K562 (cell line): Measurements from ENCODE around the gene SUCLG1. TPM values are rescaled to one million over a fixed set of nuclear protein-coding genes. Genes with fewer than 3 reads are reported as not detected.

Source experiments
- ATAC-seq: fragments of 200-7000 bp; cut with Tn5 transposase; 3 replicates; pipeline ENCODE4 v1.9.1; 2020; ENCODE audit warnings: moderate library complexity
- BruUV-seq: library from RNA; stranded (reverse); fragments of 400-500 nt; replicated peaks from 2 replicates; lab custom pipeline; 2021; lab: Mats Ljungman, UMichigan
- CTCF ChIA-PET: fragments of 300-600 bp; formaldehyde crosslinking; extraction: SDS; loops from one replicate; lab custom pipeline; 2021; ENCODE audit warnings: low intra/inter-chr PET ratio; lab: Yijun Ruan, JAX
- POLR2A ChIA-PET: fragments of 300-600, 350-650 bp; sonication (Branson Sonifier 250); formaldehyde crosslinking; extraction: SDS; loops from one replicate; lab custom pipeline; 2021; ENCODE audit warnings: antibody characterized with exemption, inconsistent platforms; lab: Yijun Ruan, JAX
- DNase-seq, 4 experiments: peaks; one replicate each; pipeline versions ENCODE4 v3.0.0 to v3.0.0-alpha.2; 2011 to 2018; ENCODE audit warnings: low spot score in 3 of 4, mixed read lengths in 3 of 4; ENCODE audit errors: extremely low read depth in 1 of 4
- FAIRE-seq: peaks from 2 replicates; lab custom pipeline; 2011; peaks lifted over from hg19 to GRCh38; lab: Jason Lieb, UNC
- H2AFZ ChIP-seq: 2 replicates; pipeline ENCODE4 v1.6.0; 2011; ENCODE audit warnings: low read depth, low read length, control low read depth, inconsistent platforms
- H3K27ac ChIP-seq: fragments of 200-600 bp; 3 replicates; pipeline ENCODE4 v1.8.0; 2011; ENCODE audit warnings: low read depth, mild to moderate bottlenecking, control low read depth, inconsistent platforms, low read length, moderate library complexity, mixed read lengths; ENCODE audit errors: extremely low read depth
- H3K27me3 ChIP-seq, 2 experiments: fragments of 300-600 bp in 1 of 2; 2 replicates in 1 of 2; 3 replicates in 1 of 2; pipeline versions ENCODE4 v1.6.0 to v1.8.0; 2011; ENCODE audit warnings: inconsistent platforms in 2 of 2, low read length in 2 of 2, mild to moderate bottlenecking in 1 of 2, mixed read lengths in 1 of 2, moderate library complexity in 1 of 2; ENCODE audit not compliant: control insufficient read depth in 2 of 2, insufficient read depth in 2 of 2
- H3K36me3 ChIP-seq: fragments of 300-600 bp; 3 replicates; pipeline ENCODE4 v1.8.0; 2011; ENCODE audit warnings: mild to moderate bottlenecking, low read length, inconsistent platforms; ENCODE audit not compliant: control insufficient read depth, insufficient read depth
- H3K4me1 ChIP-seq, 2 experiments: fragments of 200-600 bp in 1 of 2; replicated peaks in 1 of 2; 2 replicates in 1 of 2; 3 replicates in 1 of 2; pipeline versions ENCODE4 v1.5.1 to v1.8.0; 2011; ENCODE audit warnings: inconsistent platforms in 2 of 2, low read length in 2 of 2, mild to moderate bottlenecking in 1 of 2, mixed read lengths in 1 of 2, moderate library complexity in 1 of 2; ENCODE audit not compliant: control insufficient read depth in 2 of 2, insufficient read depth in 2 of 2
- H3K4me2 ChIP-seq: 2 replicates; pipeline ENCODE4 v1.6.1; 2011; ENCODE audit warnings: low read length, control low read depth, inconsistent platforms, mixed read lengths; ENCODE audit not compliant: insufficient read depth
- H3K4me3 ChIP-seq: fragments of 200-600 bp; sonication (generic), shearing (Covaris generic); 2 replicates; pipeline ENCODE4 v1.5.1; 2016; ENCODE audit warnings: control low read depth, inconsistent platforms
- H3K79me2 ChIP-seq: fragments of 200-600 bp; 3 replicates; pipeline ENCODE4 v1.8.0; 2011; ENCODE audit warnings: low read length, inconsistent platforms; ENCODE audit not compliant: control insufficient read depth, insufficient read depth
- H3K9ac ChIP-seq, 2 experiments: 2 replicates each; pipeline versions ENCODE4 v1.6.0 to v1.6.1; 2011; ENCODE audit warnings: low read depth in 2 of 2, low read length in 2 of 2, control low read depth in 1 of 2, inconsistent platforms in 1 of 2, mild to moderate bottlenecking in 1 of 2, mixed read lengths in 1 of 2; ENCODE audit not compliant: insufficient read depth in 1 of 2
- H3K9me1 ChIP-seq: one replicate; pipeline ENCODE4 v1.6.0; 2011; ENCODE audit warnings: inconsistent platforms, mild to moderate bottlenecking, low read length, moderate library complexity; ENCODE audit not compliant: control insufficient read depth, insufficient read depth
- H3K9me3 ChIP-seq: replicated peaks from 2 replicates; pipeline ENCODE4 v1.5.1; 2011; ENCODE audit warnings: low read depth, low read length, inconsistent platforms; ENCODE audit not compliant: control insufficient read depth, insufficient read depth
- H4K20me1 ChIP-seq: replicated peaks from 2 replicates; pipeline ENCODE4 v1.6.1; 2011; ENCODE audit warnings: low read length, inconsistent platforms, mixed read lengths; ENCODE audit not compliant: control insufficient read depth, insufficient read depth
- DDX20 ChIP-seq: fragments of 450-650 bp; IDR thresholded peaks from 2 replicates; pipeline ENCODE4 v1.6.1; 2016; ENCODE audit warnings: missing genetic modification characterization, low read depth, mild to moderate bottlenecking, missing compliant biosample characterization, moderate library complexity
- HDAC1 ChIP-seq, 2 experiments: fragments of 450-650 bp; IDR thresholded peaks; 2 replicates each; pipeline ENCODE4 v1.6.1; 2016 to 2017; ENCODE audit warnings: inconsistent platforms in 1 of 2, mild to moderate bottlenecking in 1 of 2, moderate library complexity in 1 of 2
- MCM5 ChIP-seq: fragments of 450-650 bp; IDR thresholded peaks from 2 replicates; pipeline ENCODE4 v1.6.1; 2016; ENCODE audit warnings: low read depth
- MTA2 ChIP-seq: fragments of 450-650 bp; IDR thresholded peaks from 2 replicates; pipeline ENCODE4 v1.6.1; 2016; ENCODE audit warnings: low read depth
- MTA3 ChIP-seq: fragments of 450-650 bp; formaldehyde crosslinking; IDR thresholded peaks from 2 replicates; pipeline ENCODE4 v1.6.1; 2017; ENCODE audit warnings: mild to moderate bottlenecking, borderline replicate concordance
- POLR2G ChIP-seq: fragments of 200-400 bp; formaldehyde crosslinking; IDR thresholded peaks from 2 replicates; pipeline ENCODE4 v1.6.1; 2017; ENCODE audit warnings: low read depth, mild to moderate bottlenecking, antibody characterized with exemption, low read length, moderate library complexity
- RFX7 ChIP-seq: fragments of 250-450 bp; sonication (Bioruptor Pico); IDR thresholded peaks from 2 replicates; pipeline ENCODE4 v1.5.1; 2021; ENCODE audit warnings: mild to moderate bottlenecking
- XRCC5 ChIP-seq: fragments of 200-400 bp; formaldehyde crosslinking; IDR thresholded peaks from 2 replicates; pipeline ENCODE4 v1.6.1; 2017; ENCODE audit warnings: low read depth, mild to moderate bottlenecking, low read length
- ZBTB1 ChIP-seq: sonication (generic); formaldehyde crosslinking; IDR thresholded peaks from 2 replicates; pipeline ENCODE4 v1.8.1; 2023; ENCODE audit warnings: missing genetic modification reagents, low read depth, mild to moderate bottlenecking, borderline replicate concordance
- ZBTB7A ChIP-seq: IDR thresholded peaks from 2 replicates; pipeline ENCODE4 v1.6.1; 2011; ENCODE audit warnings: low read depth, mild to moderate bottlenecking, low read length, moderate library complexity, borderline replicate concordance; ENCODE audit not compliant: control insufficient read depth
- ZFP36 ChIP-seq: fragments of 150-350 bp; IDR thresholded peaks from 2 replicates; pipeline ENCODE4 v1.6.1; 2018; ENCODE audit warnings: low read length, low read depth; ENCODE audit not compliant: partially characterized antibody
- ZNF12 ChIP-seq: sonication (generic); formaldehyde crosslinking; IDR thresholded peaks from 2 replicates; pipeline ENCODE4 v1.4.0; 2020; ENCODE audit warnings: mild to moderate bottlenecking, missing genetic modification reagents
- ZNF124 ChIP-seq: sonication (generic); formaldehyde crosslinking; IDR thresholded peaks from 2 replicates; pipeline ENCODE4 v1.8.1; 2022; ENCODE audit warnings: missing genetic modification reagents
- ZNF41 ChIP-seq: fragments of 250-450 bp; sonication (Bioruptor Pico); conservative IDR thresholded peaks from 2 replicates; pipeline ENCODE4 v1.4.0; 2020; ENCODE audit warnings: mild to moderate bottlenecking
- WGBS: fragments of 100-300 bp; shearing (Covaris generic); methylation state at CpG from one replicate; pipeline ENCODE4 v1.1.6; 2016; ENCODE audit warnings: low coverage, mixed read lengths; ENCODE audit not compliant: insufficient coverage; ENCODE audit errors: missing lambda C conversion rate; 5-methylcytosine and 5-hydroxymethylcytosine counted together
- in situ Hi-C: fragments of 300-500 bp; cut with MboI; formaldehyde crosslinking; loops from 4 replicates; pipeline ENCODE4 v1.15.0; 2018; ENCODE audit warnings: inconsistent platforms, mixed read lengths
- intact Hi-C: fragments of 100-400 bp; cut with micrococcal nuclease; formaldehyde crosslinking; loops from 2 replicates; pipeline ENCODE4 v1.14.2; 2022
- polyA plus RNA-seq, 8 experiments: library from polyadenylated mRNA; depleted of rRNA in 4 of 8; stranded (reverse) in 5 of 8; unstranded in 3 of 8; fragments of >200 nt; fragmentation: Nextera tagmentation in 2 of 8; fragmentation: Illumina TruSeq in 1 of 8; extraction: Ambion mirVana in 2 of 8; extraction: Trizol in 1 of 8; gene quantifications; 2 replicates each; pipeline versions ENCODE4 v1.2.1 to v1.2.3, GENCODE V29; 2011 to 2014; ENCODE audit warnings: inconsistent platforms in 1 of 8, missing spikeins in 1 of 8
- total RNA-seq, 7 experiments: library from RNA; depleted of rRNA in 6 of 7; stranded (reverse); fragments of >200 nt in 6 of 7; fragmentation: Illumina TruSeq in 2 of 7; extraction: Trizol in 2 of 7; gene quantifications; 2 replicates each; pipeline versions ENCODE4 v1.2.1 to v1.2.3, GENCODE V29; 2011 to 2021; ENCODE audit warnings: low replicate concordance in 1 of 7
- TF ChIP-seq, protein P1 (sequence below): fragments of 450-650 bp; conservative IDR thresholded peaks from 2 replicates; pipeline ENCODE4 v1.6.1; 2016; ENCODE audit warnings: missing genetic modification characterization, low read depth, mild to moderate bottlenecking, missing compliant biosample characterization, moderate library complexity
- TF ChIP-seq, protein P2 (sequence below): IDR thresholded peaks from 2 replicates; pipeline ENCODE4 v1.6.1; 2016; ENCODE audit warnings: missing genetic modification characterization, missing compliant biosample characterization
- TF ChIP-seq, protein P3 (sequence below): fragments of 250-450 bp; sonication (Bioruptor Pico); IDR thresholded peaks from 2 replicates; pipeline ENCODE4 v1.5.1; 2021; ENCODE audit warnings: mild to moderate bottlenecking
- TF ChIP-seq, protein P4 (sequence below): sonication (generic); formaldehyde crosslinking; IDR thresholded peaks from 2 replicates; pipeline ENCODE4 v1.8.0; 2022; ENCODE audit warnings: mild to moderate bottlenecking, missing genetic modification reagents

The SUCLG1 gene
- total and polyA plus RNA-seq, 9 of the 15 experiments (the other 6 are each of a cell fraction or from before 2014, with no cell fraction given): 90.5 to 325 (median 115) TPM

DNA sequence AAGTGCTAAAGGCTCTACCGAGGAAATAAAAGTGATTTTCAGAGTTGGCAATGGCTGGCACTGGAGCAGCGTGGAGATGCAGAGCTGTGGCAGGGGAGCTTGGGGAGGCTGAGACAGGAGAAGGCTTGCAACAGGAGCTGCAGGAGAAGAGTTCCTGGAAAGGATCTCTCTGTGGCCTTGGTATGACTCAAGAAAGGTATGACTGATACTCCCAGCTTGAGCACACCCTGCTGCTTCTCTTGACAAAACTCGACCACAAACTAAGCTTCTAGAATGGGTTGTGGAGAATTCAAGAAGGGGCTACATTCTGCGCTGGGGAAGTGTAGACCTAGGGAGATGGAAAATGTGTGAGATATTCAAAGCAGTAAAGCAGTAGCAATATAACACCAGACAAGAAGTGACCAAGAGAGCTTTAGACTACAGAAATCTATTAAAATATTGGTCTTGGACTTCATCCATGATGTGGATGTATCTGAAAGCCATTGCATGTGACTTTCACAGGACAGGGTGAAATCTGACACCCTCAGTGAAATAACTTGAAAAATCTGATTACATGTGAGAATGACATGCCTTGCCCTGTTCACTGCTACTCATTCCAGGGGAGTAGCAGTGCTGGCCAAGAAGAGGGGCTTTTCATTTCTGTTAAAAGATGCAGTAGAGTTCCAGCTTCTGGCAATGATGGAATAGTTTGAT lies 41.5 kb downstream of the SUCLG1 start:
- Histone ChIP-seq H3K79me2 (no peaks in the 10 kb centered on the region), H3K4me3 (no peak overlapping the region), H3K27me3 (no peaks in the 10 kb centered on the region; a peak in 1 of 5 replicates), H2AFZ (no peak overlapping the region), H4K20me1 (no peaks in the 10 kb centered on the region), H3K9ac (no peak overlapping the region), H3K9me3 (no peaks in the 10 kb centered on the region), H3K9me1 (no peaks in the 10 kb centered on the region), H3K36me3 (peaks cover 1% of the 10 kb centered on the region; the same call in 1 of the 3 replicates), H3K4me1 (no peaks in the 10 kb centered on the region), H3K4me2 (no peak overlapping the region), H3K27ac (no peak overlapping the region)
- in situ Hi-C loops (no loop called here), intact Hi-C loops (no loop called here)
- ChIA-PET CTCF (no interaction called here), POLR2A (no interaction called here)
- WGBS: 4% methylated on average over 4 of the region's 4 CpGs
- no peak for FAIRE-seq
- no peak for ATAC-seq
- BruUV-seq: no TSS peak
- no peak for DNase-seq
- TF ChIP-seq ZFP36 (no peak), DDX20 (tag) (no peak), MTA3 (no peak), ZNF12 (no peak), HDAC1 (IDR thresholded peaks at IDR 0.05) (no peak), ZNF41 (no peak), ZNF124 (no peak), ZBTB1 (CRISPR knock-in tag) (no peak), MTA2 (no peak), MCM5 (no peak), RFX7 (CRISPR knock-in tag) (no peak), XRCC5 (no peak), POLR2G (no peak), ZBTB7A (no peak)
- TF ChIP-seq, protein P1, sequence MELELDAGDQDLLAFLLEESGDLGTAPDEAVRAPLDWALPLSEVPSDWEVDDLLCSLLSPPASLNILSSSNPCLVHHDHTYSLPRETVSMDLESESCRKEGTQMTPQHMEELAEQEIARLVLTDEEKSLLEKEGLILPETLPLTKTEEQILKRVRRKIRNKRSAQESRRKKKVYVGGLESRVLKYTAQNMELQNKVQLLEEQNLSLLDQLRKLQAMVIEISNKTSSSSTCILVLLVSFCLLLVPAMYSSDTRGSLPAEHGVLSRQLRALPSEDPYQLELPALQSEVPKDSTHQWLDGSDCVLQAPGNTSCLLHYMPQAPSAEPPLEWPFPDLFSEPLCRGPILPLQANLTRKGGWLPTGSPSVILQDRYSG: no peak
- TF ChIP-seq, protein P2, sequence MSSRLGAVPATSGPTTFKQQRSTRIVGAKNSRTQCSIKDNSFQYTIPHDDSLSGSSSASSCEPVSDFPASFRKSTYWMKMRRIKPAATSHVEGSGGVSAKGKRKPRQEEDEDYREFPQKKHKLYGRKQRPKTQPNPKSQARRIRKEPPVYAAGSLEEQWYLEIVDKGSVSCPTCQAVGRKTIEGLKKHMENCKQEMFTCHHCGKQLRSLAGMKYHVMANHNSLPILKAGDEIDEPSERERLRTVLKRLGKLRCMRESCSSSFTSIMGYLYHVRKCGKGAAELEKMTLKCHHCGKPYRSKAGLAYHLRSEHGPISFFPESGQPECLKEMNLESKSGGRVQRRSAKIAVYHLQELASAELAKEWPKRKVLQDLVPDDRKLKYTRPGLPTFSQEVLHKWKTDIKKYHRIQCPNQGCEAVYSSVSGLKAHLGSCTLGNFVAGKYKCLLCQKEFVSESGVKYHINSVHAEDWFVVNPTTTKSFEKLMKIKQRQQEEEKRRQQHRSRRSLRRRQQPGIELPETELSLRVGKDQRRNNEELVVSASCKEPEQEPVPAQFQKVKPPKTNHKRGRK (tag): no peak
- TF ChIP-seq, protein P3, sequence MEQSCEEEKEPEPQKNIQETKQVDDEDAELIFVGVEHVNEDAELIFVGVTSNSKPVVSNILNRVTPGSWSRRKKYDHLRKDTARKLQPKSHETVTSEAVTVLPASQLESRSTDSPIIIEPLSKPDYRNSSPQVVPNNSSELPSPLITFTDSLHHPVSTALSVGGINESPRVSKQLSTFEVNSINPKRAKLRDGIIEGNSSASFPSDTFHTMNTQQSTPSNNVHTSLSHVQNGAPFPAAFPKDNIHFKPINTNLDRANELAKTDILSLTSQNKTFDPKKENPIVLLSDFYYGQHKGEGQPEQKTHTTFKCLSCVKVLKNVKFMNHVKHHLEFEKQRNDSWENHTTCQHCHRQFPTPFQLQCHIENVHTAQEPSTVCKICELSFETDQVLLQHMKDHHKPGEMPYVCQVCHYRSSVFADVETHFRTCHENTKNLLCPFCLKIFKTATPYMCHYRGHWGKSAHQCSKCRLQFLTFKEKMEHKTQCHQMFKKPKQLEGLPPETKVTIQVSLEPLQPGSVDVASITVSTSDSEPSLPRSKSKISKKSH (CRISPR knock-in tag): no peak
- TF ChIP-seq, protein P4, sequence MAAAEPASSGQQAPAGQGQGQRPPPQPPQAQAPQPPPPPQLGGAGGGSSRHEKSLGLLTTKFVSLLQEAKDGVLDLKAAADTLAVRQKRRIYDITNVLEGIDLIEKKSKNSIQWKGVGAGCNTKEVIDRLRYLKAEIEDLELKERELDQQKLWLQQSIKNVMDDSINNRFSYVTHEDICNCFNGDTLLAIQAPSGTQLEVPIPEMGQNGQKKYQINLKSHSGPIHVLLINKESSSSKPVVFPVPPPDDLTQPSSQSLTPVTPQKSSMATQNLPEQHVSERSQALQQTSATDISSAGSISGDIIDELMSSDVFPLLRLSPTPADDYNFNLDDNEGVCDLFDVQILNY (CRISPR knock-in tag): no peak
